HG02759 (cell line): ENCODE data around the gene GTF2A1L.
A peak's percentile ranks its signal among the peaks of the same experiment; 100 is the strongest.
"Not testable (repeated sequence)": the region's sequence is repeated elsewhere in the genome, so short reads cannot be mapped to it uniquely, and the experiment has no call there.

Experiments used
- ATAC-seq: cut with Tn5 transposase; IDR thresholded peaks from one replicate; pipeline ENCODE4 v1.9.1; 2021; ENCODE audit warnings: mild to moderate bottlenecking, moderate library complexity; ENCODE audit not compliant: unreplicated experiment

The GTF2A1L gene

GRCh38 chr2:48617618-48618017 is at the start of gene GTF2A1L:
Gene GTF2A1L (plus strand): TSS chr2:48617856. CDS start chr2:48617875, 19 bp downstream.
- no peak for ATAC-seq

- ATAC-seq, result no peak
Measured at GRCh38 chr2:48568547-48568946, 49.1 kb upstream of the GTF2A1L start.

GRCh38 chr2:48569433-48569832 is 48.2 kb upstream of the GTF2A1L start:
- ATAC-seq, result no peak

- no peak for ATAC-seq
Measured at GRCh38 chr2:48572816-48573215, 44.8 kb upstream of the GTF2A1L start.

- no peak for ATAC-seq
Measured at GRCh38 chr2:48574353-48575287, 43.0 kb upstream of the GTF2A1L start.

- ATAC-seq, result no peak
Measured at GRCh38 chr2:48578313-48578712, 39.3 kb upstream of the GTF2A1L start.

- ATAC-seq, result no peak
Measured at GRCh38 chr2:48583961-48584360, 33.7 kb upstream of the GTF2A1L start.

- ATAC-seq, result no peak
Measured at GRCh38 chr2:48584551-48584950, 33.1 kb upstream of the GTF2A1L start.

GRCh38 chr2:48586433-48586832 is 31.2 kb upstream of the GTF2A1L start:
- no peak for ATAC-seq

- no peak for ATAC-seq
Measured at GRCh38 chr2:48587560-48587959, 30.1 kb upstream of the GTF2A1L start.

GRCh38 chr2:48587961-48588360 is 29.7 kb upstream of the GTF2A1L start:
- ATAC-seq, result no peak

GRCh38 chr2:48588745-48589144 is 28.9 kb upstream of the GTF2A1L start:
- ATAC-seq, result no peak

- no peak for ATAC-seq
Measured at GRCh38 chr2:48589170-48589767, 28.4 kb upstream of the GTF2A1L start.

GRCh38 chr2:48590017-48590416 is 27.6 kb upstream of the GTF2A1L start:
- ATAC-seq, result no peak

GRCh38 chr2:48592067-48592466 is 25.6 kb upstream of the GTF2A1L start:
- ATAC-seq, result no peak

GRCh38 chr2:48596751-48597150 is 20.9 kb upstream of the GTF2A1L start:
- not testable (repeated sequence) for ATAC-seq

- ATAC-seq, result no peak
Measured at GRCh38 chr2:48597492-48597891, 20.2 kb upstream of the GTF2A1L start.

- ATAC-seq, result no peak
Measured at GRCh38 chr2:48600204-48600813, 17.3 kb upstream of the GTF2A1L start.

- no peak for ATAC-seq
Measured at GRCh38 chr2:48600917-48601316, 16.7 kb upstream of the GTF2A1L start.

- ATAC-seq, result peak; percentile 59
Measured at GRCh38 chr2:48601349-48601748, 16.3 kb upstream of the GTF2A1L start.

- no peak for ATAC-seq
Measured at GRCh38 chr2:48605482-48606175, 12.0 kb upstream of the GTF2A1L start.
